Natural killer cell (primary cell): ENCODE results near the gene PAK5. TPM values are rescaled to one million over a fixed set of nuclear protein-coding genes. Genes with fewer than 3 reads are reported as not detected.

ENCODE experiments used
- ATAC-seq, 3 donors: fragments of 150-1000 bp in 2 of 3; fragments of 200-7000 bp in 1 of 3; cut with Tn5 transposase; 1 replicate in 1 of 3; 2 replicates in 2 of 3; pipeline ENCODE4 v1.10.0; 2021; ENCODE audit warnings: mild to moderate bottlenecking in 2 of 3, moderate library complexity in 2 of 3
- DNase-seq, 2 donors: peaks; one replicate each; pipeline versions ENCODE4 v3.0.0 to v3.0.0-alpha.2; 2013 to 2021; ENCODE audit warnings: mixed read lengths in 1 of 2
- H3K27ac ChIP-seq: one replicate; pipeline ENCODE4 v1.5.1; 2013; ENCODE audit warnings: mild to moderate bottlenecking, low read length
- H3K27me3 ChIP-seq: one replicate; pipeline ENCODE4 v1.6.1; 2013; ENCODE audit warnings: low read length; ENCODE audit not compliant: control insufficient read depth, insufficient read depth
- H3K36me3 ChIP-seq: one replicate; pipeline ENCODE4 v1.6.1; 2013; ENCODE audit warnings: low read length; ENCODE audit not compliant: control insufficient read depth, insufficient read depth
- H3K4me1 ChIP-seq: one replicate; pipeline ENCODE4 v1.6.1; 2013; ENCODE audit warnings: low read length; ENCODE audit not compliant: control insufficient read depth, insufficient read depth
- H3K4me3 ChIP-seq: one replicate; pipeline ENCODE4 v1.5.1; 2013; ENCODE audit warnings: low read length
- H3K9me3 ChIP-seq: one replicate; pipeline ENCODE4 v1.6.1; 2013; ENCODE audit warnings: low read length; ENCODE audit not compliant: control insufficient read depth, insufficient read depth
- H3K27ac Mint-ChIP-seq, 2 donors: one replicate each; pipeline ENCODE4 v1.8.0; 2022; ENCODE audit warnings: mild to moderate bottlenecking in 2 of 2, mixed read lengths in 2 of 2, moderate library complexity in 1 of 2
- H3K27me3 Mint-ChIP-seq, 2 donors: one replicate each; pipeline ENCODE4 v1.8.0; 2022; ENCODE audit warnings: low read depth in 2 of 2, mixed read lengths in 2 of 2
- H3K36me3 Mint-ChIP-seq: one replicate; pipeline ENCODE4 v1.8.0; 2022; ENCODE audit warnings: mixed read lengths
- H3K4me1 Mint-ChIP-seq, 2 donors: one replicate each; pipeline ENCODE4 v1.8.0; 2022; ENCODE audit warnings: mixed read lengths in 2 of 2
- H3K4me3 Mint-ChIP-seq: one replicate; pipeline ENCODE4 v1.8.0; 2022; ENCODE audit warnings: mild to moderate bottlenecking, moderate library complexity, mixed read lengths
- H3K9me3 Mint-ChIP-seq, 2 donors: one replicate each; pipeline ENCODE4 v1.8.0; 2022; ENCODE audit warnings: mixed read lengths in 2 of 2
- WGBS: methylation state at CpG from one replicate; pipeline ENCODE4 v1.1.7; 2013; ENCODE audit warnings: missing lambda C conversion rate; ENCODE audit not compliant: insufficient coverage; 5-methylcytosine and 5-hydroxymethylcytosine counted together
- intact Hi-C: fragments of 100-400 bp; cut with micrococcal nuclease; formaldehyde crosslinking; loops from one replicate; pipeline ENCODE4 v1.14.2; 2022
- total RNA-seq, 4 donors: library from RNA; stranded (reverse); fragments of 120-200 nt in 1 of 4; gene quantifications; one replicate each; pipeline versions ENCODE4 v1.2.3 to v1.2.4, GENCODE V29; 2013 to 2022
- TF ChIP-seq, protein P1 (sequence below): fragments of 200-600 bp; IDR thresholded peaks from one replicate; pipeline ENCODE4 v1.8.0; 2022; ENCODE audit warnings: antibody characterized with exemption

The PAK5 gene
- total RNA-seq, 3 donors from 2014 or later (not counting 1 experiment from before 2014, with no cell fraction given), result not detected

DNA sequence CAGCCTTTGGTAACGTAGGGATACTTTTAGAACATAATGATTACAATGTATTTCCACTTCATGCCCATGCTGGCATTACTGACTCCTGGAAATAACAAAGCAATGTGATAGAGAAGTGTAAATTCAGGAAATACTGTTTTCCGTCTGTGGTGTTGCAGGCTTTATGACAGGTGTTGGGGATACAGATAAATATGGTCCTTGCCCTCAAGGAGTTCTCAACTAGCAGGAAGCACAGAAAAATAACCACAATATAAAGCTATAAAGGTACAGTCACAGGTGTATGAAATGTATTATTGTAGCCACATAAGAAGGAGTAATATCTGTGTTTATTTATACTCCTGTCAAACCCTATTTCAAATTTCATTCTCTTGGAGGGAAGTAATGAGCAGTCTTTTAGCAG lies 337.4 kb downstream of the PAK5 start:
- 70% methylated on average over 1 of the region's 2 CpGs for WGBS
- H3K27ac Mint-ChIP-seq, result no peak overlapping the region
- H3K4me3 Mint-ChIP-seq, result no peak overlapping the region
- H3K27ac ChIP-seq, result no peak overlapping the region
- ATAC-seq, result no peak
- H3K36me3 Mint-ChIP-seq, result no peaks in the 10 kb centered on the region
- peaks cover 0 to 9% of the 10 kb centered on the region in 2 donors for H3K27me3 Mint-ChIP-seq
- H3K4me1 ChIP-seq, result peaks cover 6% of the 10 kb centered on the region
- intact Hi-C loops, result no loop called here
- no peaks in the 10 kb centered on the region for H3K4me1 Mint-ChIP-seq
- no peaks in the 10 kb centered on the region for H3K9me3 ChIP-seq
- DNase-seq, result no peak
- H3K4me3 ChIP-seq, result no peak overlapping the region
- H3K9me3 Mint-ChIP-seq, result peaks cover 0 to 3% of the 10 kb centered on the region in 2 donors
- TF ChIP-seq, protein P1, sequence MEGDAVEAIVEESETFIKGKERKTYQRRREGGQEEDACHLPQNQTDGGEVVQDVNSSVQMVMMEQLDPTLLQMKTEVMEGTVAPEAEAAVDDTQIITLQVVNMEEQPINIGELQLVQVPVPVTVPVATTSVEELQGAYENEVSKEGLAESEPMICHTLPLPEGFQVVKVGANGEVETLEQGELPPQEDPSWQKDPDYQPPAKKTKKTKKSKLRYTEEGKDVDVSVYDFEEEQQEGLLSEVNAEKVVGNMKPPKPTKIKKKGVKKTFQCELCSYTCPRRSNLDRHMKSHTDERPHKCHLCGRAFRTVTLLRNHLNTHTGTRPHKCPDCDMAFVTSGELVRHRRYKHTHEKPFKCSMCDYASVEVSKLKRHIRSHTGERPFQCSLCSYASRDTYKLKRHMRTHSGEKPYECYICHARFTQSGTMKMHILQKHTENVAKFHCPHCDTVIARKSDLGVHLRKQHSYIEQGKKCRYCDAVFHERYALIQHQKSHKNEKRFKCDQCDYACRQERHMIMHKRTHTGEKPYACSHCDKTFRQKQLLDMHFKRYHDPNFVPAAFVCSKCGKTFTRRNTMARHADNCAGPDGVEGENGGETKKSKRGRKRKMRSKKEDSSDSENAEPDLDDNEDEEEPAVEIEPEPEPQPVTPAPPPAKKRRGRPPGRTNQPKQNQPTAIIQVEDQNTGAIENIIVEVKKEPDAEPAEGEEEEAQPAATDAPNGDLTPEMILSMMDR, result no peak
- H3K36me3 ChIP-seq, result no peaks in the 10 kb centered on the region
- peaks cover 4% of the 10 kb centered on the region for H3K27me3 ChIP-seq

DNA sequence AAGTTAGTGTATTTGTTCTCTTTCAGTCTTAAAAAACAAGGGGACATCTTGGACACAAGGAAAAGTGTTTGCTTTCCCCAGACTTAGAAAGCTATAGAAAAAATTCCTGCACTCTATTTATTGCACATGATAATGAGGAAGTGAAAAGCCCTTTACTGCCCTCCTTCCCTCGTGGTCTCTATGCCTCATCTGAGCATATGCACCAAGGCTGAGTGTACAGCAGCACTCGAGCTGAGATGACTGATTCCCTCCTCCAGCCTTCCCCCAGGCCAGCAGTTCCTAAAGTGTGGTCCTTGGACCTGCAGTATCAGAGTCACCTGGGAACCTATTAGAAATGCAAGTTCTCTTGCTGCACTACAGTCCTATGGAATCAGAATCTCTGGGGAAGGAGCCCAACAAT lies 338.8 kb downstream of the PAK5 start:
- DNase-seq (peak in 1 of 2 donors; percentile 3), ATAC-seq (no peak)
- peaks cover 0 to 6% of the 10 kb centered on the region in 2 donors for H3K27me3 Mint-ChIP-seq
- TF ChIP-seq, protein P1, result no peak
- H3K36me3 ChIP-seq, result no peaks in the 10 kb centered on the region
- no peaks in the 10 kb centered on the region for H3K36me3 Mint-ChIP-seq
- peaks cover 0 to 6% of the 10 kb centered on the region in 2 donors for H3K9me3 Mint-ChIP-seq
- WGBS, result 2% methylated on average over 2 of the region's 2 CpGs
- no peak overlapping the region for H3K27ac Mint-ChIP-seq
- no peaks in the 10 kb centered on the region for H3K27me3 ChIP-seq
- H3K4me3 ChIP-seq, result no peak overlapping the region
- H3K4me1 ChIP-seq, result peaks cover 3% of the 10 kb centered on the region
- no peak overlapping the region for H3K4me3 Mint-ChIP-seq
- intact Hi-C loops, result no loop called here
- no peak overlapping the region for H3K27ac ChIP-seq
- H3K4me1 Mint-ChIP-seq, result no peaks in the 10 kb centered on the region
- no peaks in the 10 kb centered on the region for H3K9me3 ChIP-seq

DNA sequence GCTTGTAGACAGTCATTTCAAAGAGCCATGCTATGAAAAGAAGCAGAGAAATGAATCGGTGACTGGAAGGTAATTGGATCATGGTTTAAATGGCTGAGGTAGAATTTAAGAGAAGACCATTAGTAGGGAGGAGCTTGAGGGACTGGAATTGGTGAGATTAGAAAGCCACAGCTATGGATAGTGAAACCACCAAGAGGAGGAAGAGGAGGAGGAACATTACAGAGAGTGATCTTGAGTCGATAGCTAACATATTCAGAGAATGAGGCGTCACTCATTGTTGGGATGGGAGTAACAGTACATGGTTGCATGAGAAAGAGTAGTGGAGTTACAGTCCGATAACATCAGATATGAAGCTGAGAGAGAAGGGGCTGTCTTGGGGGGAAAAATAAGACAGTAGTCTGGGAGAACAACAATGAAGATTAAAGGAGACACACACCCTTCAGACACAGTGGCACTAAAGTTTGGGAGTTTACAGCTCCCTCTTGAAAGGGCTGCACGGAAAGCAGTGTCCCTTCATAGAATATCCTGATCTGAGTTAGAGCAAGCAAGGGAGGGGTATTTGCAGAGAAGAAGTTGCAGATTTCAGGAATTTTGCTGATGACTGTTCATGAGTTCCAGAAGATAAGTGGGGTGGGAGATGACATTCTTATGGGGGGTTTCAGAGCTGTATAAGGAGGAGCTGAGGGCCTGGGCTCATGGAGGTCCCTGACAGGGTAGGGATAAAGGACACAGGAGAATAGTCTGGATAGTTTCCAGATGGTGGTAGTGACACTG lies 339.6 kb downstream of the PAK5 start:
- H3K4me3 ChIP-seq, result no peak overlapping the region
- no peak for ATAC-seq
- peaks cover 0 to 3% of the 10 kb centered on the region in 2 donors for H3K27me3 Mint-ChIP-seq
- no peak overlapping the region for H3K4me3 Mint-ChIP-seq
- no peaks in the 10 kb centered on the region for H3K4me1 Mint-ChIP-seq
- H3K27ac ChIP-seq, result no peak overlapping the region
- no peaks in the 10 kb centered on the region for H3K36me3 Mint-ChIP-seq
- no peaks in the 10 kb centered on the region for H3K27me3 ChIP-seq
- no peaks in the 10 kb centered on the region for H3K36me3 ChIP-seq
- DNase-seq, result no peak
- WGBS, result 88% methylated on average over 5 of the region's 5 CpGs
- H3K27ac Mint-ChIP-seq, result no peak overlapping the region
- TF ChIP-seq, protein P1, result no peak
- H3K9me3 Mint-ChIP-seq, result peaks cover 0 to 6% of the 10 kb centered on the region in 2 donors
- peaks cover 3% of the 10 kb centered on the region for H3K4me1 ChIP-seq
- intact Hi-C loops, result no loop called here
- H3K9me3 ChIP-seq, result no peaks in the 10 kb centered on the region

DNA sequence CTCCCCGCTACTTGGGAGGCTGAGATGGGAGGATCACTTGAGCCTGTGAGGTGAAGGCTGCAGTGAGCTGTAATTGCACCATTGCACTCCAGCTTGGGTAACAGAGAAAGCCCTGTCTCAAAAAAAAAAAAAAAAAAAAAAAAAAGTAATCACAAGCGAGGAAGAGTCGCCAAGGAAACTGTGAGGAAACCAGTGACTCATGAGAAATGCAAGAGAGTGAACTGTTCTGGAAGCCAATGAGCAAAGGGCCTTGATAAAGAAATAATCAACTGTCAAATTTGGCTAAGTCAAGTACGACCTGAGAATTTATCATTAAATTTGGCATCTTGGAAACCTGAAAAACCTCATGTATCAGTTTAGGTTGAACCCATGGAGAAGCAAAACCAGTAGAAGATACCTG lies 340.6 kb downstream of the PAK5 start:
- Mint-ChIP-seq H3K4me1 (no peaks in the 10 kb centered on the region), H3K9me3 (peaks cover 0 to 6% of the 10 kb centered on the region in 2 donors), H3K27ac (no peak overlapping the region), H3K4me3 (no peak overlapping the region), H3K36me3 (no peaks in the 10 kb centered on the region), H3K27me3 (peaks cover 0 to 3% of the 10 kb centered on the region in 2 donors)
- 76% methylated on average over 3 of the region's 4 CpGs for WGBS
- Histone ChIP-seq H3K9me3 (no peaks in the 10 kb centered on the region), H3K4me1 (peaks cover 3% of the 10 kb centered on the region), H3K4me3 (no peak overlapping the region), H3K36me3 (no peaks in the 10 kb centered on the region), H3K27me3 (no peaks in the 10 kb centered on the region), H3K27ac (no peak overlapping the region)
- no peak for DNase-seq
- no peak for ATAC-seq
- TF ChIP-seq, protein P1, result no peak
- intact Hi-C loops, result no loop called here
